ENCODE measurements around the gene MOV10L1. TPM values are rescaled to one million over a fixed set of nuclear protein-coding genes. Genes with fewer than 3 reads are reported as not detected.

The MOV10L1 gene
- total RNA-seq, 1 experiment from 2014 or later: 0.26 TPM

DNA sequence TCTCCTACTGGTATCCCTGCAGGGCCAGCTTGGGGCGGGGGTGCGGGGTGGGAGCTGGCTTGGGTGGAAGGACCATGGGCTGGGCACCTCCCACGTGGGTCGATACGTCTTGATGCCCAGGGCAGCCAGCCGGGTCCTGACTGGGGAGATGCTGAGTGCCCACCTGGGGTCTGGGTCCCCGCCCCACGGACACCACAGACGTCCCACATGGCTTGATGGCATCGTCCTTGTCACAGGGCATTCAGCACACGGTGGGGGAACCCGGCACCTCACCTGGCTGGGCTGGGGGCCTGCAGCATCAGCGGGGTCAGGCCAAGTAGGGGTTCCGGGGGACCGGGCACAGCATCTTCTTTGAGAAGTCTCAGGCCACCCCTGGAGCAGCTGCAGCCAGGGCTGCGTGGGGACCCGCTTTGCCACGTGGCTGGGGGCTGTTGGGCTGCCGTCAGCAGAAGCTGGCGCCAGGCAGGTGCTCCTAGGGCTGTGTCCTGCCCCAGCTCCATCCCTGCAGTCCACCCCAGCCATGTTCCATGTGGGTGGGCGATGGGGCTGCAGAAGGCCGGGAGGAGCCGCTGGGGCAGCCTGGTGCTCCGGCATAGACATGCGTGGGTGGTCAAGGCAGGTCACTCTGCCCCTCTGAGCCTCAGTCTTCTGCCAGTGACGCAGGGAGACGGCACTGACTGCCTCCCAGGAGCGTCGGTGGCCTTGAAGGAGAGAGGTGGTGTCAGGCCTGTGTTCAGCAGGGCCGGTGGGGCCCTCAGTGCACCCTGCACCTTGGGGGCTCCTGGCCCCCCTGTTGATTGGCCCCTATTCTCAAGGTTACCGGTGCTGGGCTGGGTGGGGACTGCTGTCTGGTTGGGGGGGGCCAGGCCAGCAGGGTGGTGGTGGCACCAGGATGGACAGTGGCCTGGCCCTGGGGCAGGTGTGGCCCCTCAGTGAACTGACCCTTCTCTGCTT is 119.4 kb downstream of the MOV10L1 start:
- Histone ChIP-seq H3K4me1 (ENCODE audit: insufficient read depth, low read length) (no peaks in the 10 kb centered on the region), H3K27me3 (ENCODE audit: low read length) (no peaks in the 10 kb centered on the region), H2AFZ (ENCODE audit: low read length) (no peak overlapping the region), H3K9me3 (ENCODE audit: low read length) (no peaks in the 10 kb centered on the region), H3K4me3 (ENCODE audit: low read length) (no peak overlapping the region), H4K20me1 (ENCODE audit: low read length) (no peaks in the 10 kb centered on the region), H3K79me2 (ENCODE audit: low read length) (no peaks in the 10 kb centered on the region), H3K27ac (ENCODE audit: low read length) (no peak overlapping the region), H3K36me3 (ENCODE audit: low read depth, low read length) (no peaks in the 10 kb centered on the region; the same call in 1 of the 2 replicates), H3F3A (ENCODE audit: low read length, unreplicated experiment) (no peaks in the 10 kb centered on the region), H3K9ac (ENCODE audit: low read length) (no peak overlapping the region), H3K9me2 (replicated peaks; ENCODE audit: low read length) (no peaks in the 10 kb centered on the region), H3K4me2 (ENCODE audit: low read length) (no peak overlapping the region)
- TF ChIP-seq EZH2phosphoT487 (IDR thresholded peaks at IDR 0.05; ENCODE audit: borderline replicate concordance, low read length) (no peak), EZH2 (IDR thresholded peaks at IDR 0.05; ENCODE audit: low read length, unreplicated experiment) (no peak)
- TF ChIP-seq, protein P1, sequence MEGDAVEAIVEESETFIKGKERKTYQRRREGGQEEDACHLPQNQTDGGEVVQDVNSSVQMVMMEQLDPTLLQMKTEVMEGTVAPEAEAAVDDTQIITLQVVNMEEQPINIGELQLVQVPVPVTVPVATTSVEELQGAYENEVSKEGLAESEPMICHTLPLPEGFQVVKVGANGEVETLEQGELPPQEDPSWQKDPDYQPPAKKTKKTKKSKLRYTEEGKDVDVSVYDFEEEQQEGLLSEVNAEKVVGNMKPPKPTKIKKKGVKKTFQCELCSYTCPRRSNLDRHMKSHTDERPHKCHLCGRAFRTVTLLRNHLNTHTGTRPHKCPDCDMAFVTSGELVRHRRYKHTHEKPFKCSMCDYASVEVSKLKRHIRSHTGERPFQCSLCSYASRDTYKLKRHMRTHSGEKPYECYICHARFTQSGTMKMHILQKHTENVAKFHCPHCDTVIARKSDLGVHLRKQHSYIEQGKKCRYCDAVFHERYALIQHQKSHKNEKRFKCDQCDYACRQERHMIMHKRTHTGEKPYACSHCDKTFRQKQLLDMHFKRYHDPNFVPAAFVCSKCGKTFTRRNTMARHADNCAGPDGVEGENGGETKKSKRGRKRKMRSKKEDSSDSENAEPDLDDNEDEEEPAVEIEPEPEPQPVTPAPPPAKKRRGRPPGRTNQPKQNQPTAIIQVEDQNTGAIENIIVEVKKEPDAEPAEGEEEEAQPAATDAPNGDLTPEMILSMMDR (conservative IDR thresholded peaks at IDR 0.05; ENCODE audit: low read depth, low read length): no peak
- no TSS peak for BruUV-seq (replicated peaks)
- ChIA-PET POLR2A (ENCODE audit: unreplicated experiment) (no interaction called here), CTCF (no interaction called here)
- ATAC-seq: peak; percentile 16; the same call in 1 of the 2 replicates
- intact Hi-C loops (cut with micrococcal nuclease): no loop called here
- DNase-seq: no peak

DNA sequence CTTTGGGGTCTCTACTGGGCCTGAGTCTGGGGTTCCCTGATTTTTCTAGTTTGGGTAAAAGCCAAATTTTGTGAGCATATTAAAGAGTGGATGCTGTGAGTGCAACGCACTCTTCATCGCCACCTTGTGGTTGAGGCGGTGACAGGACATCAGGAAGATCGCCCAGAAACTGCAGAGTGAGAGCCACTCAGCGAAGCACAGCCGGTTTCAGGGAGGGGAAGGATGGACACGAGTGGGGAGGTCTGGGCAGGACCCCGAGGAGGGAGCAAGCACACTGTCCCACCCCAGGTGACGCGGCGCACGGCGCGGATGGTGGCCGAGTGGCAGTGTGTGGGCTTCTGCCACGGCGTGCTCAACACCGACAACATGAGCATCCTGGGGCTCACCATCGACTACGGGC is 120.1 kb downstream of the MOV10L1 start:
- TF ChIP-seq, protein P1 (conservative IDR thresholded peaks at IDR 0.05; ENCODE audit: low read depth, low read length): peak; percentile 78
- TF ChIP-seq EZH2 (IDR thresholded peaks at IDR 0.05; ENCODE audit: low read length, unreplicated experiment) (no peak), EZH2phosphoT487 (IDR thresholded peaks at IDR 0.05; ENCODE audit: borderline replicate concordance, low read length) (no peak)
- ATAC-seq: peak; percentile 64
- Histone ChIP-seq H3K79me2 (ENCODE audit: low read length) (no peaks in the 10 kb centered on the region), H3K4me2 (ENCODE audit: low read length) (no peak overlapping the region), H3K9me3 (ENCODE audit: low read length) (no peaks in the 10 kb centered on the region), H2AFZ (ENCODE audit: low read length) (no peak overlapping the region), H3K4me1 (ENCODE audit: insufficient read depth, low read length) (no peaks in the 10 kb centered on the region), H3K27me3 (ENCODE audit: low read length) (no peaks in the 10 kb centered on the region), H3K9ac (ENCODE audit: low read length) (no peak overlapping the region), H3K36me3 (ENCODE audit: low read depth, low read length) (peaks cover 2% of the 10 kb centered on the region; the same call in 1 of the 2 replicates), H3K9me2 (replicated peaks; ENCODE audit: low read length) (no peaks in the 10 kb centered on the region), H3K27ac (ENCODE audit: low read length) (no peak overlapping the region), H4K20me1 (ENCODE audit: low read length) (no peaks in the 10 kb centered on the region), H3F3A (ENCODE audit: low read length, unreplicated experiment) (no peaks in the 10 kb centered on the region), H3K4me3 (ENCODE audit: low read length) (no peak overlapping the region)
- CTCF ChIA-PET: no interaction called here
- no TSS peak for BruUV-seq (replicated peaks)
- intact Hi-C loops (cut with micrococcal nuclease): no loop called here
- POLR2A ChIA-PET (ENCODE audit: unreplicated experiment): no interaction called here
- DNase-seq: peak; percentile 66
